DND-41 (cell line): ENCODE measurements around the gene NUP160.

Experiments used
- CTCF ChIP-seq: IDR thresholded peaks from 2 replicates; pipeline ENCODE4 v1.5.1; 2012; ENCODE audit warnings: borderline replicate concordance, low read length, moderate library complexity, mild to moderate bottlenecking; ENCODE audit not compliant: poor library complexity, severe bottlenecking; ENCODE audit errors: extremely low read depth
- EZH2 ChIP-seq: IDR thresholded peaks from 3 replicates; pipeline ENCODE4 v1.6.1; 2012; ENCODE audit warnings: borderline replicate concordance, low read depth, mild to moderate bottlenecking, moderate library complexity, low read length, inconsistent platforms; ENCODE audit not compliant: severe bottlenecking

DNA sequence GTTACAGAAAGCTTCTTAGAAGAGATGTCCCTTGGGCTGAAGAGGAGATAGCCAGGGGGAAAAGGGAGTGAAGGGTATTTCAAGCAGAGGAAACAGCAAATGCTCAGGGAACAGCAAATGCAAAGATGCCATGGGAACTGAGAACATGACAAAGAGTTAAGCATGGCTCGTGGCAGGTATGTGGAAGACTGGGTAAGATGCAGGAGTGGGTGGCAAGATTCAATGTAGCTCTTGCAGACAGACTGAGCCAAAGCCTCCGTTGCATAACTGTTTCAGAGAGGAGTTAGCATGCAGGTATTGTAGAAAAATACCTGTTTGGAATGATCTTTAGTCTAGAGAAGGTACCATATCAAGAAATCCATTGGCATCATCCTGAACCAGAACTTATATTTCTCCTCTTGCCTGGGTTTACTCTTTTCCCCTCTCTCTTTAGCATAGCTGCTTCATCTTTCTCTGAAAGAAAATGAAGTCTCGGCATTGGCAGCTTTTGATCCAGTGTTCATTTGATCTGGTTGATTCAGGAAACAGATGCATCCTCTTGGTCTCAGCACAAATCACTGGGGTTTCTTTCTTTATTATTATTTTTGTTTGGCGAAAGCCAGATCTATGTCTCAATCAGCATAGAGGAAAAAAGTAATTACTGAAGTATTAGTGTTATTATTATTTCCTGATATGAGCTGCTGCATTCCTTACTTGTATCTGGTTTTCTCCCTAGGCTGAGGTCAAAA, 41.7 kb upstream of the NUP160 start:
- no peak for TF ChIP-seq CTCF
- TF ChIP-seq EZH2 = no peak
